ENCODE data around the gene SLC27A1. TPM values are rescaled to one million over a fixed set of nuclear protein-coding genes. Genes with fewer than 3 reads are reported as not detected.
"Not testable (repeated sequence)": the region's sequence is repeated elsewhere in the genome, so short reads cannot be mapped to it uniquely, and the experiment has no call there.

Gene SLC27A1
- total RNA-seq, 1 donor from 2014 or later: 59.3 TPM

DNA sequence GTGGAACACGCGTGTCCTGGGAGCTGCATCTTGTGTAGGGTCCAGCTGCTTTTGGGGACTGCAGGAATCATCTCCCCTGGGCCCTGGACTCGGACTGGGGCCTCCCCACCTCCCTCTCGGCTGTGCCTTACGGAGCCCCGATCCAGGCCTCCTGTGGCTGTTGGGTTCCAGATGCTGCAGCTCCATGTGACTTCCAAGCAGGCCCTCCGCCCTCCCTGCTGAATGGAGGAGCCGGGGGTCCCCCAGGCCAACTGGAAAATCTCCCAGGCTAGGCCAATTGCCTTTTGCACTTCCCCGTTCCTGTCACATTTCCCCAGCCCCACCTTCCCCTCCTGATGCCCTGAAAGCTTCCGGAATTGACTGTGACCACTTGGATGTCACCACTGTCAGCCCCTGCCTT is 34.9 kb downstream of the SLC27A1 start:
- intact Hi-C loops (cut with micrococcal nuclease): no loop called here
- Histone ChIP-seq H3K27ac (replicated peaks) (peak overlapping the region; percentile 23), H3K27me3 (ENCODE audit: low read depth) (no peaks in the 10 kb centered on the region), H3K4me3 (no peak overlapping the region), H3K9me3 (replicated peaks) (no peaks in the 10 kb centered on the region), H3K36me3 (peaks cover 39% of the 10 kb centered on the region), H3K4me1 (peaks cover 45% of the 10 kb centered on the region)
- DNase-seq: no peak
- TF ChIP-seq, protein P1, sequence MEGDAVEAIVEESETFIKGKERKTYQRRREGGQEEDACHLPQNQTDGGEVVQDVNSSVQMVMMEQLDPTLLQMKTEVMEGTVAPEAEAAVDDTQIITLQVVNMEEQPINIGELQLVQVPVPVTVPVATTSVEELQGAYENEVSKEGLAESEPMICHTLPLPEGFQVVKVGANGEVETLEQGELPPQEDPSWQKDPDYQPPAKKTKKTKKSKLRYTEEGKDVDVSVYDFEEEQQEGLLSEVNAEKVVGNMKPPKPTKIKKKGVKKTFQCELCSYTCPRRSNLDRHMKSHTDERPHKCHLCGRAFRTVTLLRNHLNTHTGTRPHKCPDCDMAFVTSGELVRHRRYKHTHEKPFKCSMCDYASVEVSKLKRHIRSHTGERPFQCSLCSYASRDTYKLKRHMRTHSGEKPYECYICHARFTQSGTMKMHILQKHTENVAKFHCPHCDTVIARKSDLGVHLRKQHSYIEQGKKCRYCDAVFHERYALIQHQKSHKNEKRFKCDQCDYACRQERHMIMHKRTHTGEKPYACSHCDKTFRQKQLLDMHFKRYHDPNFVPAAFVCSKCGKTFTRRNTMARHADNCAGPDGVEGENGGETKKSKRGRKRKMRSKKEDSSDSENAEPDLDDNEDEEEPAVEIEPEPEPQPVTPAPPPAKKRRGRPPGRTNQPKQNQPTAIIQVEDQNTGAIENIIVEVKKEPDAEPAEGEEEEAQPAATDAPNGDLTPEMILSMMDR (IDR thresholded peaks at IDR 0.05; ENCODE audit: borderline replicate concordance): no peak

DNA sequence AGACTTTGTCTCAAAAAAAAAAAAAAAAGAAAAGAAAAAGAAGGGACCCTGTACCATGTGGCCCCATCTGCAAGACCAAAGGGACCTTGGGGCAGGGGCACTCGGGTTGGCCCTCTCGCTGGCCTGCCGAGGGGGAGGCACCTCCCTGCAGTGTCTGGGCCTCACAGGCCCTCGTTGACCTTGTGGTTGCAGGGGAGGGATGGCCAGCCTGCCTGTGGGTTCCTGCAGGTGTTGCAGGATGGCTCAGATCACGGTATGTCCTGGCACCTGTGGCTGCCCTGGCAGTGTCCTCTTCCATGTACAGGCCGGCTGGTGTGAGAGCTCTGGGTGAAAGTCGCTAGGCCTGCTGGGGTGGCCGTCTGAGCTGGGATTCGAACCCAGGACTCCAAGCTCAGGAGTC is 36.4 kb downstream of the SLC27A1 start:
- TF ChIP-seq, protein P1 (IDR thresholded peaks at IDR 0.05; ENCODE audit: borderline replicate concordance): no peak
- DNase-seq: no peak
- Histone ChIP-seq H3K27ac (replicated peaks) (peak overlapping the region; percentile 18), H3K27me3 (ENCODE audit: low read depth) (no peaks in the 10 kb centered on the region), H3K9me3 (replicated peaks) (no peaks in the 10 kb centered on the region), H3K36me3 (peaks cover 26% of the 10 kb centered on the region), H3K4me3 (no peak overlapping the region), H3K4me1 (peaks cover 54% of the 10 kb centered on the region)
- intact Hi-C loops (cut with micrococcal nuclease): no loop called here

DNA sequence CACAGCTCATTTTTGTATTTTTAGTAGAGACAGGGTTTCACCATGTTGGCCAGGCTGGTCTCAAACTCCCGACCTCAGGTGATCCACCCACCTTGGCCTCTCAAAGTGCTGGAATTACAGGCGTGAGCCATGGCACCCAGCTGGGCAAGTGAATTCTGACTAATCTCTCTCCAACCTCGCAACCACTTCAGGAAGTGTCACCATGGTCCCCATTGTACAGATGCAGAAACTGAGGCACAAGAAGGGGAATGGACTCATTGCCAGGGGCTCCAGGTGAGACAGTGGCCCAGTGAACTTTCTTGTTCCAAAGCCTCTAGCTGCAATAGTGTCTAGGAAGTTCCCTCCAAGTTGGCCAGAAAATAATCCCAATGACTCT is 38.2 kb downstream of the SLC27A1 start:
- H3K9me3 ChIP-seq (replicated peaks); intact Hi-C loops (cut with micrococcal nuclease); H3K27me3 ChIP-seq (ENCODE audit: low read depth); DNase-seq; H3K4me3 ChIP-seq: not testable (repeated sequence)
- peaks cover 68% of the 10 kb centered on the region for H3K4me1 ChIP-seq
- peak overlapping the region; percentile 52 for H3K27ac ChIP-seq (replicated peaks)
- peaks cover 18% of the 10 kb centered on the region for H3K36me3 ChIP-seq

DNA sequence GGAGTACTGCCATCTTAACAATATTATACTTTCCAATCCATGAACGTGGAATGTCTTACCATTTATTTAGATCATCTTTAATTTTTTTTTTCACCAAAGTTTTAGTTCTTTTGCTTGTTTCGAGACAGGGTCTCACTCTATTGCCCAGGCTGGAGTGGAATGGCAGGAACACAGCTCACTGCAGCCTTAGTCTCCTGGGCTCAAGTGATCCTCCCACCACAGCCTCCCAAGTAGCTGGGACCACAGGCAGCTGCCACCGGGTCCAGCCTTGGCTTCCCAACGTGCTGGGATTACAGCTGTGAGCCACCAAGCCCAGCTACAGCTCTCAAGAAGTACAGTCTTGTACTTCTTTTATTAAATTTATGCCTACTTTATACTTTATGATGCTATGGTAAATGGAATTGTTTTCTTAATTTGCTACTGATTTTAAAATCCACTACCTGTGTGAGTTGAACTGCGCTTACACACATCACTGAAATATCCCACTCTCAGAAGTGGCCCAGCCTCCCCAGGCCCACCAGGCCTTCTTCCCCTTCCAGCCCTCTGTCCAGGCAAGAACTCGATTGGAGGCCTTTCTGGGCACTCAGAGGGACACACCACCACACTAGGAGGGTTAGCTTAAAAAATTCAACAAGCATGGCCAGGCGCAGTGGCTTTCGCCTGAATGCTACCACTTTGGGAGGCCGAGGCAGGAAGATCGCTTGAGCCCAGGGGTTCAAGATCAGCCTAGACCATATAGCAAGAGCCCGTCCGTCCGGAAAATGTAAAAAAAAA is 40.1 kb downstream of the SLC27A1 start:
- intact Hi-C loops (cut with micrococcal nuclease): loop anchor here (2.0 kb wide), 1 partner anchor 40 kb away; the partner anchor contains the start of gene SLC27A1
- Histone ChIP-seq H3K27ac (replicated peaks) (peak overlapping the region; percentile 99), H3K9me3 (replicated peaks) (no peaks in the 10 kb centered on the region), H3K36me3 (peaks cover 6% of the 10 kb centered on the region), H3K4me1 (peaks cover 65% of the 10 kb centered on the region), H3K4me3 (peak overlapping the region; percentile 91), H3K27me3 (ENCODE audit: low read depth) (no peaks in the 10 kb centered on the region)
- DNase-seq: no peak
- TF ChIP-seq, protein P1 (IDR thresholded peaks at IDR 0.05; ENCODE audit: borderline replicate concordance): no peak

DNA sequence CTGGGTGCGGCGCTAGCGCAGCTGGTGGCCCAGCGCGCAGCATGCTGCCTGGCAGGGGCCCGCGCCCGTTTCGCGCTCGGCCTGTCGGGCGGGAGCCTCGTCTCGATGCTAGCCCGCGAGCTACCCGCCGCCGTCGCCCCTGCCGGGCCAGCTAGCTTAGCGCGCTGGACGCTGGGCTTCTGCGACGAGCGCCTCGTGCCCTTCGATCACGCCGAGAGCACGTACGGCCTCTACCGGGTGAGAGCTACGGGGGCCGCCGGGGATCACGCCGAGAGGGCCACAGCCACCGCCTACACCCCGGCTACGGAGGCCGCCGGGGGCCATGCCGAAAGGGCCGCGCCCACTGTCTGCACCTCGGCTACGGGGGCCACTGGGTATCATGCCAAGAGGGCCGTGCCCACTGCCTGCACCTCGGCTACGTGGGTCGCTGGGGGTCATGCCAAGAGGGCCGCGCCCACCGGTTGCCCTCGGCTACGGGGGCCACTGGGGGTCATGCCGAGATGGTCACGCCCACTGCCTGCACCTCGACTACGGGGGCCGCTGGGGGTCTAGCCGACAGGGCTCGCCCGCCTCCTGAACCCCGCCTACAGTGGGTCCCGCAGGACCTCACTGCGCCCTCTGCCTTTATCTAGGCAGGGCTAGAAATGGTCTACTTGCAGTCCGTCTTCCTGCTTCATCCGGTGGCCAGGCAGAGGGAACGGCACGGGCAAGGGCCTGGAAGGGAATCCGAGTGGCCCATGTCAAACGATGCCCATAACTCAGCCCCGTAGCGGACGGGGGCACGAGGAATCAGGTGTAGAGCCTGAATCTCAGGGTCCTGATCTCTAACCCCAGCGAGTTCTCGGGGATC is 41.6 kb downstream of the SLC27A1 start:
- intact Hi-C loops (cut with micrococcal nuclease): loop anchor here (2.0 kb wide), 1 partner anchor 41 kb away; the partner anchor contains the start of gene SLC27A1
- Histone ChIP-seq H3K36me3 (peaks cover 11% of the 10 kb centered on the region), H3K27me3 (ENCODE audit: low read depth) (no peaks in the 10 kb centered on the region), H3K4me3 (peak overlapping the region; percentile 91), H3K27ac (replicated peaks) (peak overlapping the region; percentile 99), H3K4me1 (peaks cover 53% of the 10 kb centered on the region), H3K9me3 (replicated peaks) (no peaks in the 10 kb centered on the region)
- TF ChIP-seq, protein P1 (IDR thresholded peaks at IDR 0.05; ENCODE audit: borderline replicate concordance): peak; percentile 44
- DNase-seq: peak; percentile 89
